Bronchial epithelial cell (primary cell): ENCODE measurements around the gene FBXO15. TPM values are rescaled to one million over a fixed set of nuclear protein-coding genes. Genes with fewer than 3 reads are reported as not detected.

ENCODE experiments used
- DNase-seq: peaks from one replicate; pipeline ENCODE4 v3.0.0-alpha.2; 2010; ENCODE audit warnings: low read depth
- FAIRE-seq: peaks from 2 replicates; lab custom pipeline; 2011; peaks lifted over from hg19 to GRCh38; lab: Jason Lieb, UNC
- H3K27me3 ChIP-seq: 2 replicates; pipeline ENCODE4 v1.5.1; 2011; ENCODE audit warnings: low read length; ENCODE audit not compliant: control insufficient read depth, insufficient read depth
- H3K36me3 ChIP-seq: 2 replicates; pipeline ENCODE4 v1.5.1; 2011; ENCODE audit warnings: low read length; ENCODE audit not compliant: control insufficient read depth, insufficient read depth
- H3K4me3 ChIP-seq: 2 replicates; pipeline ENCODE4 v1.5.1; 2011; ENCODE audit warnings: mild to moderate bottlenecking, low read depth, low read length, control low read depth
- CTCF ChIP-seq: IDR thresholded peaks from 2 replicates; pipeline ENCODE4 v1.5.1; 2011; ENCODE audit warnings: mild to moderate bottlenecking, moderate library complexity, low read length, control low read depth, inconsistent platforms; ENCODE audit not compliant: insufficient read depth, severe bottlenecking
- total RNA-seq: library from RNA; depleted of rRNA; stranded (reverse); fragments of >200 nt; gene quantifications from 2 replicates; pipeline ENCODE4 v1.2.1, GENCODE V29; 2014

The FBXO15 gene
- total RNA-seq, 1 donor from 2014 or later = not detected

- Histone ChIP-seq H3K4me3 (no peak overlapping the region), H3K36me3 (no peaks in the 10 kb centered on the region), H3K27me3 (no peaks in the 10 kb centered on the region)
- DNase-seq = no peak
- no peak for FAIRE-seq
- no peak for TF ChIP-seq CTCF
Observed at GRCh38 chr18:74123200-74123599, 24.4 kb downstream of the FBXO15 start.

- peak; percentile 55 for TF ChIP-seq CTCF
- DNase-seq = peak; percentile 37
- Histone ChIP-seq H3K36me3 (no peaks in the 10 kb centered on the region), H3K4me3 (no peak overlapping the region), H3K27me3 (no peaks in the 10 kb centered on the region)
- no peak for FAIRE-seq
Observed at GRCh38 chr18:74116633-74117554, 30.7 kb downstream of the FBXO15 start.

- FAIRE-seq = no peak
- Histone ChIP-seq H3K4me3 (no peak overlapping the region), H3K27me3 (no peaks in the 10 kb centered on the region), H3K36me3 (no peaks in the 10 kb centered on the region)
- peak; percentile 25 for DNase-seq
- no peak for TF ChIP-seq CTCF
Observed at GRCh38 chr18:74115046-74115445, 32.6 kb downstream of the FBXO15 start.

- FAIRE-seq (no peak), DNase-seq (no peak)
- Histone ChIP-seq H3K36me3 (no peaks in the 10 kb centered on the region), H3K27me3 (no peaks in the 10 kb centered on the region), H3K4me3 (no peak overlapping the region)
- TF ChIP-seq CTCF = no peak
Observed at GRCh38 chr18:74114116-74114515, 33.5 kb downstream of the FBXO15 start.

- Histone ChIP-seq H3K27me3 (no peaks in the 10 kb centered on the region), H3K36me3 (no peaks in the 10 kb centered on the region), H3K4me3 (no peak overlapping the region)
- TF ChIP-seq CTCF = no peak
- no peak for FAIRE-seq
- DNase-seq = no peak
Observed at GRCh38 chr18:74113711-74114110, 33.9 kb downstream of the FBXO15 start.
